DOHH2 (cell line): Measurements from ENCODE around the gene USF3.

Experiments
- H3F3A ChIP-seq: fragments of 200-600 bp; sonication (generic), shearing (Covaris generic); 2 replicates; pipeline ENCODE4 v1.6.0; 2016; ENCODE audit warnings: antibody characterized with exemption, mild to moderate bottlenecking; ENCODE audit not compliant: control insufficient read depth, insufficient read depth
- H3K27ac ChIP-seq: fragments of 200-600 bp; sonication (generic); 2 replicates; pipeline ENCODE4 v1.5.1; 2014; ENCODE audit warnings: low read depth, mild to moderate bottlenecking, low read length, moderate library complexity
- H3K27me3 ChIP-seq: fragments of 200-600 bp; sonication (generic); 2 replicates; pipeline ENCODE4 v1.6.1; 2014; ENCODE audit warnings: mild to moderate bottlenecking, low read length, mixed read lengths; ENCODE audit not compliant: control insufficient read depth
- H3K36me3 ChIP-seq: fragments of 200-600 bp; sonication (generic); 2 replicates; pipeline ENCODE4 v1.6.1; 2014; ENCODE audit warnings: mild to moderate bottlenecking, low read length, moderate library complexity, mixed read lengths; ENCODE audit not compliant: control insufficient read depth
- H3K4me1 ChIP-seq: fragments of 200-600 bp; sonication (generic); 2 replicates; pipeline ENCODE4 v1.6.1; 2014; ENCODE audit warnings: mild to moderate bottlenecking, low read length, mixed read lengths; ENCODE audit not compliant: control insufficient read depth
- H3K4me2 ChIP-seq: fragments of 200-600 bp; sonication (generic); 2 replicates; pipeline ENCODE4 v1.6.0; 2014; ENCODE audit warnings: mild to moderate bottlenecking, low read length, moderate library complexity
- H3K4me3 ChIP-seq: fragments of 200-600 bp; sonication (generic); 2 replicates; pipeline ENCODE4 v1.5.1; 2014; ENCODE audit warnings: mild to moderate bottlenecking, low read length, mixed read lengths
- H3K79me2 ChIP-seq: fragments of 200-600 bp; sonication (generic); 2 replicates; pipeline ENCODE4 v1.6.1; 2014; ENCODE audit warnings: mild to moderate bottlenecking, low read length, mixed read lengths; ENCODE audit not compliant: control insufficient read depth
- H3K9me2 ChIP-seq: fragments of 200-600 bp; sonication (generic); replicated peaks from 2 replicates; pipeline ENCODE4 v1.6.1; 2014; ENCODE audit warnings: mild to moderate bottlenecking, low read length, mixed read lengths; ENCODE audit not compliant: control insufficient read depth
- H3K9me3 ChIP-seq: fragments of 200-600 bp; sonication (generic); 2 replicates; pipeline ENCODE4 v1.6.1; 2014; ENCODE audit warnings: antibody characterized with exemption, low read length, mixed read lengths; ENCODE audit not compliant: control insufficient read depth, insufficient read depth
- H4K20me1 ChIP-seq: fragments of 200-600 bp; sonication (generic); 2 replicates; pipeline ENCODE4 v1.6.0; 2014; ENCODE audit warnings: low read depth, mild to moderate bottlenecking, antibody characterized with exemption, low read length, moderate library complexity; ENCODE audit not compliant: control insufficient read depth, insufficient read depth
- EZH2phosphoT487 ChIP-seq: fragments of 200-600 bp; sonication (generic); IDR thresholded peaks from 2 replicates; pipeline ENCODE4 v1.6.1; 2017; ENCODE audit warnings: borderline replicate concordance, mild to moderate bottlenecking, antibody characterized with exemption, low read length, moderate library complexity, mixed read lengths
- TF ChIP-seq, protein P1 (sequence below): fragments of 200-600 bp; sonication (generic); IDR thresholded peaks from one replicate; pipeline ENCODE4 v1.5.1; 2014; ENCODE audit warnings: antibody characterized with exemption, mild to moderate bottlenecking, low read depth, low read length; ENCODE audit not compliant: poor library complexity, severe bottlenecking

Gene USF3

DNA sequence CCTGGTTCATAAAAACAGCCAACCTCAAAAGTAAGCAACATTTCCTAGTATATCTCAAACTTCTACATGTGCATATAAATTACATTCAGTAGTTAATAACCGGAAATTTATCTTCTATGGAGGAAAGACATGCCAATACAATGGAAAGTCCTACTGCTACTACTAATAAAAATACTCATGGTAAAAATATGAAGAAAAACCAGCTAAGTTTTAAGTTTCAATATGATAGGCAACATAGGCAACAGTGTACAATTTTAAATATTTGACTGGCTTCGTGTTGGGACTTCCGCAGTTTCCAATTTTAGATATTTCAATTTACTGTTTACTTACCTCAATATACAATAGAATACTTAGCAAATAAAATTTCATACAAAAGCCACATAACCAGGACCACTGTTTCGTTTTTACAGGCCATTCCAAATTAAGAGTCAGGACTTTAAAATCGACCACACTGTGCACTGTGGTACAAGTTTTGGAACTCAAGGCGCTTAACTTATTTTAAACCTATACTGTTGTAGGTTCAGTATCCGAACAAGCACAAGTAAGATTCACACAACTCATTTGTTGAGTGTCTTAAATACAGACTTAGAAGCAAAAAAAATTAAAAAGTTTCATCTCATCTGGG, 46.7 kb upstream of the USF3 start:
- Histone ChIP-seq H3K27me3 (no peaks in the 10 kb centered on the region), H3F3A (peaks cover 15% of the 10 kb centered on the region), H3K79me2 (peaks cover 96% of the 10 kb centered on the region), H3K36me3 (peaks cover 60% of the 10 kb centered on the region), H4K20me1 (peaks cover 46% of the 10 kb centered on the region), H3K9me3 (no peaks in the 10 kb centered on the region), H3K9me2 (no peaks in the 10 kb centered on the region), H3K27ac (peak overlapping the region; percentile 9; the same call in 1 of the 2 replicates), H3K4me3 (peak overlapping the region; percentile 93), H3K4me2 (peak overlapping the region; percentile 96), H3K4me1 (peaks cover 61% of the 10 kb centered on the region)
- no peak for TF ChIP-seq EZH2phosphoT487
- TF ChIP-seq, protein P1, sequence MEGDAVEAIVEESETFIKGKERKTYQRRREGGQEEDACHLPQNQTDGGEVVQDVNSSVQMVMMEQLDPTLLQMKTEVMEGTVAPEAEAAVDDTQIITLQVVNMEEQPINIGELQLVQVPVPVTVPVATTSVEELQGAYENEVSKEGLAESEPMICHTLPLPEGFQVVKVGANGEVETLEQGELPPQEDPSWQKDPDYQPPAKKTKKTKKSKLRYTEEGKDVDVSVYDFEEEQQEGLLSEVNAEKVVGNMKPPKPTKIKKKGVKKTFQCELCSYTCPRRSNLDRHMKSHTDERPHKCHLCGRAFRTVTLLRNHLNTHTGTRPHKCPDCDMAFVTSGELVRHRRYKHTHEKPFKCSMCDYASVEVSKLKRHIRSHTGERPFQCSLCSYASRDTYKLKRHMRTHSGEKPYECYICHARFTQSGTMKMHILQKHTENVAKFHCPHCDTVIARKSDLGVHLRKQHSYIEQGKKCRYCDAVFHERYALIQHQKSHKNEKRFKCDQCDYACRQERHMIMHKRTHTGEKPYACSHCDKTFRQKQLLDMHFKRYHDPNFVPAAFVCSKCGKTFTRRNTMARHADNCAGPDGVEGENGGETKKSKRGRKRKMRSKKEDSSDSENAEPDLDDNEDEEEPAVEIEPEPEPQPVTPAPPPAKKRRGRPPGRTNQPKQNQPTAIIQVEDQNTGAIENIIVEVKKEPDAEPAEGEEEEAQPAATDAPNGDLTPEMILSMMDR, result no peak

DNA sequence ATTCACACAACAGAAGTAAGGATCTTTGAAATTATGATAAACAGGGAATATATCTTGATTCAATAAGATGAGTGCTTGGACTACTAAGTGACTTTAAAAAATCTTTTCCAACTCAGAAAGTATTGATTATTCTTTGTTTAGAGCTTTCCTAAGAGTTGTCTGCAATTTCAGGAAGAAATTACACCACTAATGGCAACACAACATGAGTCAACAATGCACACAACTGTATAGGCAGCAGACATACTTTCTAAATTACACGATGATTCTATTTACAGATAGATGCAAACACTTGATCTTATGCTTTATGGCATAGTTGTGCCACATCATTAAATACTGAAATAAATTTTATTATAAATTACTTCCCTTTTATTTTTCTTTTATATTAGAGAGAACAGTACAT, 45.2 kb upstream of the USF3 start:
- Histone ChIP-seq H4K20me1 (peaks cover 51% of the 10 kb centered on the region), H3K4me3 (0 out of 2 replicates have a peak overlapping the region, but pooled peaks have one; percentile 7)
- TF ChIP-seq EZH2phosphoT487, result no peak
- TF ChIP-seq, protein P1, result no peak

DNA sequence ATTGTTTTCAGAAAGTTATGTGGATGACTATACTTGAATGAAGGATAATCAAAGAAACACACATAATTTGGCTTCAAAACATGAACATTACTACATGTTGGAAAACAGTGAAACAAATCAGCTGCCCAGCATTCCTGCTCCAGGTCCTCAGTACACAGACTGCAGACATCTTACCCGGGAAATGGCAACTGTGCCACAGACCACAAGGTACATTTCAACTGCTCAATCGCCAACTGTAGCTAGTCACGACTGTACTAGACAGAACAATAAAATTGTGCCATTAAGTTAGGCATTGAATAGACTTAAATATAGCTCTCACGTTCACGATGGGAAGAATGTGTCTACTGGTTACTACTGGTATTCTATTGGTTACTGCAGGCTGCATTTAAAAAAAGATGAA, 44.6 kb upstream of the USF3 start:
- Histone ChIP-seq H4K20me1 (peaks cover 54% of the 10 kb centered on the region), H3K79me2 (peaks cover 100% of the 10 kb centered on the region), H3K36me3 (peaks cover 63% of the 10 kb centered on the region), H3K27ac (no peak overlapping the region), H3K4me2 (peak overlapping the region; percentile 96; the same call in 1 of the 2 replicates), H3K4me1 (peaks cover 69% of the 10 kb centered on the region), H3K4me3 (0 out of 2 replicates have a peak overlapping the region, but pooled peaks have one; percentile 7), H3K9me3 (no peaks in the 10 kb centered on the region), H3K27me3 (no peaks in the 10 kb centered on the region), H3K9me2 (no peaks in the 10 kb centered on the region), H3F3A (peaks cover 20% of the 10 kb centered on the region)
- no peak for TF ChIP-seq EZH2phosphoT487
- TF ChIP-seq, protein P1, result no peak

More for the DNA sequence above, 45.2 kb upstream of the USF3 start:
- Histone ChIP-seq H3K27me3 (no peaks in the 10 kb centered on the region), H3K4me2 (peak overlapping the region; percentile 96), H3K36me3 (peaks cover 60% of the 10 kb centered on the region), H3K27ac (no peak overlapping the region), H3K4me1 (peaks cover 71% of the 10 kb centered on the region), H3F3A (peaks cover 22% of the 10 kb centered on the region), H3K79me2 (peaks cover 99% of the 10 kb centered on the region), H3K9me2 (no peaks in the 10 kb centered on the region), H3K9me3 (no peaks in the 10 kb centered on the region)
